SK-N-SH (cell line): Measurements from ENCODE around the gene PJA2. TPM values are rescaled to one million over a fixed set of nuclear protein-coding genes. Genes with fewer than 3 reads are reported as not detected.

ENCODE experiments used
- CTCF ChIA-PET: fragments of 300-600, 350-600 bp; formaldehyde crosslinking; extraction: SDS; loops from one replicate; lab custom pipeline; 2021; lab: Yijun Ruan, JAX
- POLR2A ChIA-PET: fragments of 350-600 bp; sonication (Branson Sonifier 250); formaldehyde crosslinking; extraction: SDS; loops from one replicate; lab custom pipeline; 2020; ENCODE audit warnings: antibody characterized with exemption, inconsistent platforms; lab: Yijun Ruan, JAX
- DNase-seq: peaks from one replicate; pipeline ENCODE4 v3.0.0; 2012
- H2AFZ ChIP-seq: fragments of 200-600 bp; sonication (generic); 2 replicates; pipeline ENCODE4 v1.8.1; 2016; ENCODE audit warnings: antibody characterized with exemption, mild to moderate bottlenecking, low read depth
- H3F3A ChIP-seq: fragments of 200-600 bp; sonication (generic); replicated peaks from 2 replicates; pipeline ENCODE3; 2016; ENCODE audit warnings: antibody characterized with exemption, mild to moderate bottlenecking; ENCODE audit not compliant: insufficient read depth
- H3K27ac ChIP-seq, 2 experiments: fragments of 200-500 bp in 1 of 2; fragments of 200-600 bp in 1 of 2; sonication (Bioruptor generic) in 1 of 2; sonication (generic), shearing (Covaris generic) in 1 of 2; 2 replicates each; pipeline versions ENCODE4 v1.5.1 to v1.6.1; 2014 to 2016; ENCODE audit warnings: low read depth in 2 of 2, inconsistent platforms in 1 of 2, low read length in 1 of 2, mild to moderate bottlenecking in 1 of 2, mixed read lengths in 1 of 2
- H3K27me3 ChIP-seq: fragments of 200-600 bp; sonication (generic), shearing (Covaris generic); 2 replicates; pipeline ENCODE4 v1.6.1; 2016; ENCODE audit warnings: mixed run types; ENCODE audit not compliant: insufficient read depth
- H3K36me3 ChIP-seq, 2 experiments: fragments of 200-500 bp in 1 of 2; fragments of 200-600 bp in 1 of 2; sonication (Bioruptor generic) in 1 of 2; sonication (generic) in 1 of 2; replicated peaks in 1 of 2; 2 replicates each; pipeline versions ENCODE3 to v1.5.1; 2014 to 2016; ENCODE audit warnings: low read length in 1 of 2, mild to moderate bottlenecking in 1 of 2; ENCODE audit not compliant: insufficient read depth in 2 of 2, control insufficient read depth in 1 of 2
- H3K4me1 ChIP-seq, 2 experiments: fragments of 200-500 bp in 1 of 2; fragments of 200-600 bp in 1 of 2; sonication (Bioruptor generic) in 1 of 2; sonication (generic), shearing (Covaris generic) in 1 of 2; 2 replicates each; pipeline versions ENCODE4 v1.5.1 to v1.6.1; 2014 to 2016; ENCODE audit warnings: low read depth in 1 of 2, low read length in 1 of 2, mixed run types in 1 of 2; ENCODE audit not compliant: insufficient read depth in 2 of 2, control insufficient read depth in 1 of 2
- H3K4me2 ChIP-seq: fragments of 200-600 bp; sonication (generic), shearing (Covaris generic); 2 replicates; pipeline ENCODE4 v1.6.1; 2017; ENCODE audit warnings: mixed run types
- H3K4me3 ChIP-seq, 2 experiments: fragments of 200-500 bp in 1 of 2; fragments of 200-600 bp in 1 of 2; sonication (Bioruptor generic) in 1 of 2; sonication (generic), shearing (Covaris generic) in 1 of 2; 2 replicates each; pipeline versions ENCODE4 v1.5.1 to v1.8.1; 2014 to 2016; ENCODE audit warnings: low read depth in 2 of 2, inconsistent platforms in 1 of 2, low read length in 1 of 2, mild to moderate bottlenecking in 1 of 2, mixed read lengths in 1 of 2, moderate library complexity in 1 of 2
- H3K79me2 ChIP-seq: fragments of 200-600 bp; sonication (generic); 2 replicates; pipeline ENCODE4 v1.8.1; 2017; ENCODE audit warnings: mild to moderate bottlenecking; ENCODE audit not compliant: insufficient read depth
- H3K9ac ChIP-seq: fragments of 200-600 bp; sonication (generic); 2 replicates; pipeline ENCODE4 v1.6.1; 2017; ENCODE audit warnings: mixed run types
- H3K9me2 ChIP-seq: fragments of 200-600 bp; sonication (generic); 2 replicates; pipeline ENCODE4 v1.6.1; 2017; ENCODE audit warnings: mixed run types
- H3K9me3 ChIP-seq: fragments of 200-600 bp; sonication (generic); 2 replicates; pipeline ENCODE4 v1.6.1; 2017; ENCODE audit warnings: mixed run types, mild to moderate bottlenecking, moderate library complexity
- H4K20me1 ChIP-seq: fragments of 200-600 bp; sonication (generic); 2 replicates; pipeline ENCODE4 v1.6.1; 2017; ENCODE audit warnings: mild to moderate bottlenecking, mixed run types; ENCODE audit not compliant: insufficient read depth
- CTCF ChIP-seq: fragments of 200-600 bp; sonication (generic); IDR thresholded peaks from 2 replicates; pipeline ENCODE4 v1.6.1; 2017; ENCODE audit warnings: antibody characterized with exemption, mild to moderate bottlenecking, moderate library complexity
- EP300 ChIP-seq, 2 experiments: IDR thresholded peaks; 2 replicates each; pipeline versions ENCODE4 v1.4.0 to v1.6.1; 2012; ENCODE audit warnings: borderline replicate concordance in 1 of 2, low read depth in 1 of 2, low read length in 1 of 2
- EZH2phosphoT487 ChIP-seq: fragments of 200-600 bp; sonication (generic); IDR thresholded peaks from 2 replicates; pipeline ENCODE4 v1.6.1; 2017; ENCODE audit warnings: low read depth, mixed run types, mild to moderate bottlenecking, antibody characterized with exemption, moderate library complexity, borderline replicate concordance
- FOSL2 ChIP-seq: IDR thresholded peaks from 2 replicates; pipeline ENCODE4 v1.4.0; 2012; ENCODE audit warnings: low read depth, mild to moderate bottlenecking, moderate library complexity, borderline replicate concordance
- FOXM1 ChIP-seq: IDR thresholded peaks from 2 replicates; pipeline ENCODE4 v1.4.0; 2012; ENCODE audit warnings: low read depth, mild to moderate bottlenecking
- GABPA ChIP-seq: IDR thresholded peaks from 2 replicates; pipeline ENCODE4 v1.4.0; 2012; ENCODE audit warnings: low read depth, mild to moderate bottlenecking
- JUND ChIP-seq: IDR thresholded peaks from 2 replicates; pipeline ENCODE4 v1.4.0; 2012
- MAX ChIP-seq: IDR thresholded peaks from 2 replicates; pipeline ENCODE4 v1.4.0; 2012; ENCODE audit warnings: low read depth
- MEF2A ChIP-seq: IDR thresholded peaks from 2 replicates; pipeline ENCODE4 v1.4.0; 2012; ENCODE audit warnings: low read depth, borderline replicate concordance
- MXI1 ChIP-seq: IDR thresholded peaks from 2 replicates; pipeline ENCODE4 v1.6.1; 2012; ENCODE audit warnings: mild to moderate bottlenecking, low read depth, low read length, improper control_type of control experiment
- RAD21 ChIP-seq: IDR thresholded peaks from 2 replicates; pipeline ENCODE4 v1.6.1; 2012; ENCODE audit warnings: mild to moderate bottlenecking, low read length
- SMC3 ChIP-seq: IDR thresholded peaks from 2 replicates; pipeline ENCODE4 v1.6.1; 2012; ENCODE audit warnings: low read depth, low read length, improper control_type of control experiment
- TCF12 ChIP-seq: IDR thresholded peaks from 2 replicates; pipeline ENCODE4 v1.4.0; 2012
- TEAD4 ChIP-seq: IDR thresholded peaks from 2 replicates; pipeline ENCODE4 v1.4.0; 2012; ENCODE audit warnings: mild to moderate bottlenecking, borderline replicate concordance; ENCODE audit not compliant: insufficient read depth
- YY1 ChIP-seq: IDR thresholded peaks from 2 replicates; pipeline ENCODE4 v1.4.0; 2012; ENCODE audit warnings: low read depth, mild to moderate bottlenecking
- WGBS: methylation state at CpG from one replicate; pipeline ENCODE4 v1.1.6; 2017; ENCODE audit warnings: low lambda C conversion rate; 5-methylcytosine and 5-hydroxymethylcytosine counted together
- polyA plus RNA-seq, 3 experiments: library from polyadenylated mRNA; depleted of rRNA; stranded (reverse); fragments of >200 nt; gene quantifications; 2 replicates each; pipeline ENCODE4 v1.2.3, GENCODE V29; 2012

PJA2 gene
- polyA plus RNA-seq, 1 of the 3 experiments (the other 2 are of a cell fraction), result 30.7 TPM

- Histone ChIP-seq H3K9me2 (no peaks in the 10 kb centered on the region), H3K36me3 (peaks cover 35 to 68% of the 10 kb centered on the region in 2 experiments), H3K4me2 (no peak overlapping the region), H3K79me2 (peaks cover 83% of the 10 kb centered on the region), H3F3A (peaks cover 4% of the 10 kb centered on the region), H3K9me3 (no peaks in the 10 kb centered on the region), H3K27me3 (no peaks in the 10 kb centered on the region), H3K4me1 (peaks cover 0 to 8% of the 10 kb centered on the region in 2 experiments; a peak in 2 of 4 replicates), H3K27ac (no peak overlapping the region), H2AFZ (no peak overlapping the region), H3K4me3 (no peak overlapping the region), H4K20me1 (peaks cover 30% of the 10 kb centered on the region), H3K9ac (no peak overlapping the region)
- DNase-seq, result no peak
- peak; percentile 29; the same call in 1 of the 2 replicates for TF ChIP-seq CTCF
- TF ChIP-seq FOXM1, result no peak
- no peak for TF ChIP-seq GABPA
- TF ChIP-seq TEAD4, result no peak
- TF ChIP-seq RAD21, result peak; percentile 26; the same call in 1 of the 2 replicates
- ChIA-PET CTCF (interaction anchor here (0.5 to 1.4 kb wide), 3 partner anchors 13 to 528 kb away, joined by 3 to 4 read pairs (median 3); no protein-coding TSS in a partner anchor), POLR2A (interaction anchor here (0.5 kb wide), 1 partner anchor 331 kb away, joined by 3 read pairs; no protein-coding TSS in a partner anchor)
Observed at GRCh38 chr5:109374625-109375024, 35.1 kb downstream of the PJA2 start.

GRCh38 chr5:109373932-109374331 lies 35.8 kb downstream of the PJA2 start:
- H3K27me3 ChIP-seq, result no peaks in the 10 kb centered on the region
- H3K4me2 ChIP-seq, result no peak overlapping the region
- H3K27ac ChIP-seq, result no peak overlapping the region
- ChIA-PET CTCF (no interaction called here), POLR2A (no interaction called here)
- peaks cover 4% of the 10 kb centered on the region for H3F3A ChIP-seq
- H3K79me2 ChIP-seq, result peaks cover 88% of the 10 kb centered on the region
- H3K36me3 ChIP-seq, result peaks cover 30 to 66% of the 10 kb centered on the region in 2 experiments
- no peak overlapping the region for H3K4me3 ChIP-seq
- DNase-seq, result no peak
- TF ChIP-seq TCF12 (peak; percentile 23; the same call in 1 of the 2 replicates), MXI1 (no peak)
- no peaks in the 10 kb centered on the region for H3K9me2 ChIP-seq
- peaks cover 30% of the 10 kb centered on the region for H4K20me1 ChIP-seq
- no peak overlapping the region for H3K9ac ChIP-seq
- H3K4me1 ChIP-seq, result peaks cover 0 to 8% of the 10 kb centered on the region in 2 experiments; a peak in 2 of 4 replicates
- H2AFZ ChIP-seq, result no peak overlapping the region
- H3K9me3 ChIP-seq, result no peaks in the 10 kb centered on the region

- TF ChIP-seq SMC3, result no peak
- no peak for TF ChIP-seq EP300 (IDR thresholded peaks at IDR 0.05; ENCODE audit: borderline replicate concordance in 1 of 2, low read depth in 1 of 2, low read length in 1 of 2)
- TF ChIP-seq FOSL2, result no peak
- no peak for TF ChIP-seq EZH2phosphoT487
- TF ChIP-seq YY1, result no peak
- no peak for TF ChIP-seq JUND
- no peak for TF ChIP-seq MEF2A
- TF ChIP-seq MAX, result no peak
- ChIA-PET POLR2A (no interaction called here), CTCF (interaction anchor here (0.9 kb wide), 1 partner anchor 9 kb away, joined by 3 read pairs; no protein-coding TSS in a partner anchor)
- H3K9me2 ChIP-seq, result no peaks in the 10 kb centered on the region
- no peak overlapping the region for H3K4me2 ChIP-seq
- H3K27me3 ChIP-seq, result no peaks in the 10 kb centered on the region
- H2AFZ ChIP-seq, result no peak overlapping the region
- 97% methylated on average over 2 of the region's 2 CpGs for WGBS
- no peak for DNase-seq
- no peak overlapping the region for H3K27ac ChIP-seq
- peaks cover under 1% of the 10 kb centered on the region for H3F3A ChIP-seq
- peaks cover 22% of the 10 kb centered on the region for H4K20me1 ChIP-seq
- H3K36me3 ChIP-seq, result peaks cover 31 to 59% of the 10 kb centered on the region in 2 experiments
- no peak overlapping the region for H3K4me3 ChIP-seq
- H3K9me3 ChIP-seq, result no peaks in the 10 kb centered on the region
- H3K9ac ChIP-seq, result no peak overlapping the region
- H3K4me1 ChIP-seq, result no peaks in the 10 kb centered on the region; a peak in 1 of 4 replicates
- H3K79me2 ChIP-seq, result peaks cover 87% of the 10 kb centered on the region
Observed at GRCh38 chr5:109370343-109370742, 39.4 kb downstream of the PJA2 start.
